Breast epithelium (tissue), 3 donors: ENCODE data around the gene AMACR.

Experiments
- POLR2A ChIP-seq: fragments of 450-650 bp; IDR thresholded peaks from one replicate; pipeline ENCODE4 v1.6.1; 2016; ENCODE audit warnings: antibody characterized with exemption, mild to moderate bottlenecking, moderate library complexity
- TF ChIP-seq, protein P1 (sequence below), 3 donors: fragments of 450-650 bp; IDR thresholded peaks; one replicate each; pipeline ENCODE4 v1.5.1; 2016 to 2017; ENCODE audit warnings: antibody characterized with exemption in 3 of 3, mild to moderate bottlenecking in 3 of 3, moderate library complexity in 3 of 3

DNA sequence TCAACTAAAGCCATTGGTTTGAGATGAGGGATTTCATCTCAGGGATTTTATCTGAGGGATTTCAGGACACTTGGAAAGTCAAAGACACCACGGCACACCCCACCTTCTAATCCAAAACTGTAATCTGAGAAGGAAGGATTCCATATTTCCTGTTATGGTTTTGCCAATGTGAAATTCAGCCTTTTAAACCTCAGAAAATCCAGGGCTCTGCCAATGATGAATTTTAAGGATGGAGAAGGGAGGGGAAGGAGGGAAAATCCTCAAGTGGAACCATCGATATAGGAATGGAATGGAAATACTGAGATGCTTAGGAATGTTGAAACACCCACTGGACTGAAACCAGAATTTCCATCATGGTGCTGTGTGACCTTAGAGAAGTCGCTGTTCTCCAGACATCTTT, 29.9 kb upstream of the AMACR start:
- TF ChIP-seq POLR2A: no peak
- TF ChIP-seq, protein P1, sequence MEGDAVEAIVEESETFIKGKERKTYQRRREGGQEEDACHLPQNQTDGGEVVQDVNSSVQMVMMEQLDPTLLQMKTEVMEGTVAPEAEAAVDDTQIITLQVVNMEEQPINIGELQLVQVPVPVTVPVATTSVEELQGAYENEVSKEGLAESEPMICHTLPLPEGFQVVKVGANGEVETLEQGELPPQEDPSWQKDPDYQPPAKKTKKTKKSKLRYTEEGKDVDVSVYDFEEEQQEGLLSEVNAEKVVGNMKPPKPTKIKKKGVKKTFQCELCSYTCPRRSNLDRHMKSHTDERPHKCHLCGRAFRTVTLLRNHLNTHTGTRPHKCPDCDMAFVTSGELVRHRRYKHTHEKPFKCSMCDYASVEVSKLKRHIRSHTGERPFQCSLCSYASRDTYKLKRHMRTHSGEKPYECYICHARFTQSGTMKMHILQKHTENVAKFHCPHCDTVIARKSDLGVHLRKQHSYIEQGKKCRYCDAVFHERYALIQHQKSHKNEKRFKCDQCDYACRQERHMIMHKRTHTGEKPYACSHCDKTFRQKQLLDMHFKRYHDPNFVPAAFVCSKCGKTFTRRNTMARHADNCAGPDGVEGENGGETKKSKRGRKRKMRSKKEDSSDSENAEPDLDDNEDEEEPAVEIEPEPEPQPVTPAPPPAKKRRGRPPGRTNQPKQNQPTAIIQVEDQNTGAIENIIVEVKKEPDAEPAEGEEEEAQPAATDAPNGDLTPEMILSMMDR (IDR thresholded peaks at IDR 0.05): no peak
